Stomach (tissue), 4 donors: ENCODE measurements around the gene TMEM248.

Experiments
- POLR2A ChIP-seq, 4 donors: fragments of 450-650 bp; IDR thresholded peaks; one replicate each; pipeline ENCODE4 v1.6.1; 2016; ENCODE audit warnings: antibody characterized with exemption in 4 of 4, control low read depth in 2 of 4, mild to moderate bottlenecking in 1 of 4, moderate library complexity in 1 of 4
- POLR2AphosphoS5 ChIP-seq, 3 donors: sonication (generic); formaldehyde crosslinking; IDR thresholded peaks; one replicate each; pipeline ENCODE4 v1.6.1; 2016; ENCODE audit warnings: antibody characterized with exemption in 3 of 3
- TF ChIP-seq, protein P1 (sequence below), 7 experiments: fragments of 450-650 bp in 4 of 7; fragments of 200-600 bp in 3 of 7; sonication (generic) in 3 of 7; IDR thresholded peaks; one replicate each; pipeline ENCODE4 v1.5.1; 2016 to 2019; ENCODE audit warnings: antibody characterized with exemption in 7 of 7, control low read depth in 2 of 7, mild to moderate bottlenecking in 1 of 7

DNA sequence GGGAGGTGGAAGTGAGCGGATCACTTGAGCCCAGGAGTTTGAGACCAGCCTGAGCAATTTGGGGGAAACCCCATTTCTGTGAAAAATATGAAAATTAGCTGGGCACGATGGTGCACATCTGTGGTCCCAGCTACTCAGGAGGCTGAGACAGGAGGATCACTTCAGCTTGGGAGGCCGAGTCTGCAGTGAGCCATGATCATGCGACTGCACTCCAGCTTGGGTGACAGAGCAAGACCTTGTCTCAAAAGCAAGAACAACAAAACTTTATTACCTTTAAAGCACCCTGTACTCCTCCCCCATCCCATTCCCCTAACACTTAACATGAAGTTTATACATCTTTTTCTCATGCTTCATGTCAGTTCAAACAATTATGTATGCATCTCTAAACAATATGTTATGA, 1.3 kb upstream of the TMEM248 start:
- TF ChIP-seq, protein P1, sequence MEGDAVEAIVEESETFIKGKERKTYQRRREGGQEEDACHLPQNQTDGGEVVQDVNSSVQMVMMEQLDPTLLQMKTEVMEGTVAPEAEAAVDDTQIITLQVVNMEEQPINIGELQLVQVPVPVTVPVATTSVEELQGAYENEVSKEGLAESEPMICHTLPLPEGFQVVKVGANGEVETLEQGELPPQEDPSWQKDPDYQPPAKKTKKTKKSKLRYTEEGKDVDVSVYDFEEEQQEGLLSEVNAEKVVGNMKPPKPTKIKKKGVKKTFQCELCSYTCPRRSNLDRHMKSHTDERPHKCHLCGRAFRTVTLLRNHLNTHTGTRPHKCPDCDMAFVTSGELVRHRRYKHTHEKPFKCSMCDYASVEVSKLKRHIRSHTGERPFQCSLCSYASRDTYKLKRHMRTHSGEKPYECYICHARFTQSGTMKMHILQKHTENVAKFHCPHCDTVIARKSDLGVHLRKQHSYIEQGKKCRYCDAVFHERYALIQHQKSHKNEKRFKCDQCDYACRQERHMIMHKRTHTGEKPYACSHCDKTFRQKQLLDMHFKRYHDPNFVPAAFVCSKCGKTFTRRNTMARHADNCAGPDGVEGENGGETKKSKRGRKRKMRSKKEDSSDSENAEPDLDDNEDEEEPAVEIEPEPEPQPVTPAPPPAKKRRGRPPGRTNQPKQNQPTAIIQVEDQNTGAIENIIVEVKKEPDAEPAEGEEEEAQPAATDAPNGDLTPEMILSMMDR (IDR thresholded peaks at IDR 0.05): no peak
- no peak for TF ChIP-seq POLR2A (IDR thresholded peaks at IDR 0.05)
- TF ChIP-seq POLR2AphosphoS5 (IDR thresholded peaks at IDR 0.05): no peak
